Left cardiac atrium (tissue), 4 donors: Measurements from ENCODE around the gene GNG7. TPM values are rescaled to one million over a fixed set of nuclear protein-coding genes. Genes with fewer than 3 reads are reported as not detected.
"Not testable (repeated sequence)": the region's sequence is repeated elsewhere in the genome, so short reads cannot be mapped to it uniquely, and the experiment has no call there.

Experiments
- ATAC-seq, 2 donors: fragments of 200-7000 bp; cut with Tn5 transposase; one replicate each; pipeline ENCODE4 v1.9.1; 2020; ENCODE audit warnings: mild to moderate bottlenecking in 2 of 2, moderate library complexity in 2 of 2
- DNase-seq: peaks from one replicate; pipeline ENCODE4 v3.0.0-alpha.2; 2020
- intact Hi-C, 2 donors: fragments of 100-400 bp; cut with DNase I; formaldehyde crosslinking; loops; one replicate each; pipeline versions ENCODE4 v1.14.1 to v1.15.1; 2022 to 2023
- total RNA-seq, 2 donors: library from RNA; stranded (reverse); fragmentation: NEBNext Ultra II Directional; extraction: Animal tissue kit (Norgen Biotek cat#: 25700); gene quantifications; one replicate each; pipeline ENCODE4 v1.2.1, GENCODE V29; 2021
- donor health status: DM: no; HTN: yes; CAD: no.
- donor health status: DM: no; HTN: yes; CAD: no; lungs with severe emphysema.
- donor health status: DM: yes; HTN: yes; CAD: no.
- donor health status: Dilated cardiomyopathy.

GNG7 gene
- total RNA-seq, 2 donors from 2014 or later, result 19.8 to 45.9 TPM

DNA sequence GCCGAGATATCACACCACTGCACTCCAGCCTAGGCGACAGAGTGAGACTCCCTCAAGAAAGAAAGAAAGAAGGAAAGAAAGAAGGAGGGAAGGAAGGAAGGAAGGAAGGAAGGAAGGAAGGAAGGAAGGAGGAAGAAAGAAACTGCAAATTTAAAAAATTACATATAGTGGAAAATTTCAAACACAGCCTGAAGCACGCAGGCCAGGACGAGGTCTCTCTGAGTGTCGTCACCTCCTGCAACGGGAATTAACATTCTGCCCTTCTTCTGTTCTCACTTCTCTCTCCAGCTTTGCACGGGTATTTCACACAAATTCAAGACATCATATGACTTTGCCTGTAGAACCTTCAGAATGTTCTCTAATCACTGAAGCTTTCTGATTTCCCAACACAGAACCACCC is 108.2 kb downstream of the GNG7 start:
- intact Hi-C loops, result no loop called here
- no peak for ATAC-seq
- no peak for DNase-seq

DNA sequence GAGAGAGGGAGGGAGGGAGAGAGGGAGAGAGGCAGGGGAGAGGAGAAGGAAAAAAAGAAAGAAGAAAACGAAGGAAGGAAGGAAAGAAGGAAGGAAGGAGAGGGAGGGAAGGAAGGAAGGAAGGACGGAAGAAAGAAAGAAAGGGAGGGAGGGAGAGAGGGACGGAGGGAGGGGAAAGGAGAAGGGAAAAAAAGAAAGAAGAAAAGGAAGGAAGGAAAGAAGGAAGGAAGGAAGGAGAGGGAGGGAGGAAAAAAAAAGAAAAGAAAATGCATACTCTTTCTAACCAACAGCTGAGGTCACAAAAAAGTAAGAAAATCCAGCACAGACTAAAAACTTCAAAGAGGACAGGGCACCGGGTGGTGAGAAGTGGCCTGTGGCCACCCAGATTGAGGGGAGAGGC is 109.7 kb downstream of the GNG7 start:
- intact Hi-C loops, result no loop called here
- ATAC-seq (no peak), DNase-seq (no peak)

DNA sequence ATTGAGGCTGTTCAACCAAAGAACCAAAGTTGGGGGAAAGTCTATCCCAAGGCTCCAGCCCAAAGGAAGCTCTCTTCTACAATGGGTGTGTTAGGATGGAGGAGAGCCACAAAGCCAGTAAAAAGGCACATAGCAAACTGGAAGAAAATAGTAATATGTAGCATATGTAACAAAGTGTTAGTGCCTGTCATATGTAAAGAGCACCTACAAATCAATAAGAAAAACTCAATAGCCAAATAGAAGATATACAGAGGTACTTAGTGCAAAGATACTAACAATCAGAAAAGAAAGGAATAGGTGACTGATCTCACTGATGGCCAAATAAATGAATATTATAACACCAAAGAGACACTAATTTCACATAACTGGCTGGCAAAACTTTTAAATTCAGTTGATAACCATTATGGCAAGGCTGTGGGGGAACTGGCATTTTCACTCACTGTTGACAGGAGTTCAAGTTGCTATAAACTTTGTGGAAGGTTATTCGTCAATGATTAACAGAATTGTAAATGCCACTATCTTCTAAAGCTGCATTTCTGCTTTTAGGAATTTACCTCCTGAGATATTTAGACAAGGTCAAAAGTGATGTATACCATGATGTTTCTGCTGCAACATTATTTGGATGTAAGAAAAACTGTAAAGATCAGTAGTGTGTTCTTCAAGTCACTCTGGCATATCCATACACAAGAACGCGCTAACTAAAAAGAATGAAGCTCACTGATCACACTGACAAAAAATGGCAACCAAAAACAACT is 110.8 kb downstream of the GNG7 start:
- no peak for ATAC-seq
- intact Hi-C loops, result no loop called here

DNA sequence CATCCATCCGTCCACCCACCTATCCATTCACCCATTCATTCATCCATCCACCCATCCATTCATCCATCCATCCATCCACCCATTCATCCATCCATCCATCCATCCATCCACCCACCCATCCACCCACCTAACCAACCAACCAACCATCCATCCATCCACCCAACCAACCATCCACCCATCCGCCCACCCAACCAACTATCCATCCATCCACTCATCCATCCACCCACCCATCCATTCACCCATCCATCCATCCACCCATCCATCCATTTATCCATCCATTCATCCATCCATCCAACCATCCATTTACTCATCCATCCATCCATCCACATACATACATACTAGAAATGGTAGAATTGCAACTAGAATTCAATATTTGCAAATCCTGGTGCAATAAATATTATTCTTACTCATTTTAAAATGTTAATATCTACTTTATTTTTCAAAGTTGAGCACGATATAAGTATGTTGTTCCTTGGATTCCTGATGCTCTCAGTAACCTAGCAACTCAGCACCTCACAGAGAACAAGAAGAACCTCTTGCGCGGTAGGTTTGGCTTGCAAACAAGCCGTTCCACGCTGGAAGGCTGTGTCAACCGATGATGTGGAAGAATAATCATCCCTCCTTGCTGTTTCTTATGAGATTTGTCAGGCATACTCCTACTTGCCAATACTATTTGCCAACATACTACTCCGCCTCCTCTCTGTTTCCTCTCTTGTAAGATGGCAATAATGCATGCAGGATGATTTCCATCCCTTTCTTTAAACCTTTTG is 111.7 kb downstream of the GNG7 start:
- intact Hi-C loops, result no loop called here
- DNase-seq, result no peak
- no peak for ATAC-seq

More for the DNA sequence above, 110.8 kb downstream of the GNG7 start:
- no peak for DNase-seq

DNA sequence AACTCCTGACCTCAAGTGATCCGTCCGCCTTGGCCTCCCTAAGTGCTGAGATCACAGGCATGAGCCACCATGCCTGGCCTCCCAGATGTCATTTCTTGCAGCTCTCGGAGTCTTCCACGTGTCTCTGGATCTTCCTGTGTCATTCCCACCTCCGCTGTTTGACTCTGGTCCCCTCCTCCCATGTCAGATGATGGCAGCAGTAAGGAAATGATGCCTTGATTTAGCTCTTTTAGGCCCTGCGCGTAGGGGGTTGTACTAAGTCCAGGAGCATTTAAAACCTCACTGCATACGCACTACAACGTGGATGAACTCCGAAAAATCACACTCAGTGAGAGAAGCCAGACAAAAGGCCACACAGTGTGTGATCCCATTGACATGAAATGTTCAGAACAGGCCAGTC is 113.1 kb downstream of the GNG7 start:
- DNase-seq (no peak), ATAC-seq (no peak)
- intact Hi-C loops, result no loop called here

DNA sequence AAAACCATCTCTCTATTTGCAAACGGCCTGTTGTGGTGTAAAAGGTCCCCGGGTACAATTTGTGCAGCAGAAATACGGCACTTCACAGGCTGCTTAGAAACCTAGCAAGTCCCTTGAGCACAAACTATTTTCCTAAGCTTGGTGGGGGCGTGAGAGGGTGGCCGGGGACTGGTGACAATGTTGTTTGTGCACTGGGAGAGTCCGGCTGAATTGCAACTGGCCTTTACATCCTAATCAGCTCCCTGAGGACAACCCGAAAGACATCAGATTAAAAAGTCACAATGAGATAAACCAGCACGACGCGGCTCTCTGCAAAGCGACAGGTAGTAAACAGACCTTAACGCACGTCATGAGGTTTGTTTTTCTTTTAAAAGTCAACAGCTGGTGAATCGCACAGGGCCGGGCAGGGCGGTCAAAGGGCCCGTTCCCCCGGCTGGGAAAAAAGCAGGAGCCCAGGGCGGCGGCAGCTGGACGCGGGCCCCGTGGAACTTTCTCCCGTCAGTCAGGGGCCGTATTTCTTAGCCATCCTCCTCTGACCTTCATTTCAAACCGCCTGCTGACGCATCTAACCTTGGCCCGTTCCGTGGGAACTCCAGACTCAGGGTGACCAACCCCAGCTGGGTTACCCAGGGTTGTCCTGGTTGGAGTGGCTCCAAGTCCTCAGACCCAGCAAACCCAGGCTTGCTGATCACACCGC is 114.3 kb downstream of the GNG7 start:
- intact Hi-C loops, result no loop called here
- DNase-seq, result peak; percentile 80
- ATAC-seq, result peak; percentile 90 to 91

DNA sequence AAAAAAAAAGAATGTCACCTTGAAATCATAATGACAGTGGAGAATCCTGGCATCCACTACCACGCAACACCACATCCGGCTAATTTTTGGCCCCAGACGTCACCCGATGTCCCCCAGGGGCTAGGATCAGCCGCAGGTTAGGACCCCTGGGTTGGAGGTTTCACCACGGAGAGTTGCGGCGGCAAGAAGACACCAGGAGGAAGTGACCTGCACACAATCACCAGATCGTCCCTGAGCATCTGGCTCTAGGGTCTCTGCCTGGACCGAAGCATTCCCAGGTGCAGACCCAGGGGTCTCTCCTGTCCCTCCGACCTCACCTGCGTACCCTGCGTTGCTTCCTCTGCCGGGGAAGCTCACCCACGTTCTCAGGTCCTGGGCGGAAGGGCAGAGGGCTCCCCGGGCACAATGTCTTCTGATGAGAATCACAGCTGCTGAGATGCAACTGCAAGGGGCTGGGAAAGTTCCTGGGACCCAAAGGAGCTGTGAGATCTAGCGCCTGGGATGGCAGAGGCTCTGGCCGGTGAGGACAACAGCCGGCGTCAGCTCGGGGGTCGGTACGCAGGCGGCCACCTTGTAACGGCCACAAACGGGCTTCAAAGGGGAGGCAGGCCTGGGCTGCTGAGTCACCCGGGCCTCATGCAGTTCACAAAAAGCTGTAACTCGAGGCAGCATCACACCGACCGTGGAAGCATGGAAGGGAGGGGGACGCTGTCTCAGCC is 115.3 kb downstream of the GNG7 start:
- DNase-seq, result no peak
- intact Hi-C loops, result no loop called here

DNA sequence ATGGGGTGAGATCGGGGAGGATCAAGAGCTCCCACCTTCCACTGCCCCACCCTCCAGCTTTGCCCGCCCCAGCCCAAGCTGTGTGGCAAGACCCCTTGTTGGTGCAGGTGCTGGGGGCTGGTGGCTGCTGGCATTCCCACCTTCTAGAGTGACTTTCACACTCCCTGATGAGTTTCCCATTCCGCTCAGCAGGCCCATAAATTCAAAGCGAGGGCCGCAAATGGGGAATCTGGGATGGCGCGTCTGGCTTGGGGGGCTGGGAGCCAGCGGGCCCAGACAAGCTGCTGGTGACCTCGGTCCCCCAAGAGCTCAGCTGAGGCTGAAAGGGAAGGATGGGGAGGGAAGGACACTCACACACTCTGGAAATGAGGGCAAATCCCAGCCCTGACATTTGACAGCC is 116.3 kb downstream of the GNG7 start:
- DNase-seq, result no peak
- intact Hi-C loops, result no loop called here
- ATAC-seq, result no peak

More for the DNA sequence above, 115.3 kb downstream of the GNG7 start:
- peak in 1 of 2 donors; percentile 28 for ATAC-seq

DNA sequence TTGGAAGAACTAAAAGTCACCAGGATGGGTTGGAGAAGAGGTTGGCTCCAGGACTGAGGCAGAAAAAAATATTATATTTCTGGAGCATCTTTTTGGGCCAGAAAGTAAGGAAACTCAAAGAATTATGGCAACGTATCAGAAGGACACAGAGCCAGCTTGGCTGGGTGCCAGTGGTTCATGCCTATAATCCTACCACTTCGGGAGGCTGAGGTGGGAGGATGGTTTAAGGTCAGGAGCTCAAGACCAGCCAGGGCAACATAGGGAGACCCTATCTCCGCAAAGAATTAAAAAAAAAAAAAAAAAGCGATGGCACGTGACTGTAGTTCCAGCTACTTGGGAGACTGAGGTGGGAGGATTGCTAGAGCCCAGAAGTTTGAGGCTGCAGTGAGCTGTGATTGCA is 118.5 kb downstream of the GNG7 start:
- intact Hi-C loops, result no loop called here
- no peak for ATAC-seq
- no peak for DNase-seq

DNA sequence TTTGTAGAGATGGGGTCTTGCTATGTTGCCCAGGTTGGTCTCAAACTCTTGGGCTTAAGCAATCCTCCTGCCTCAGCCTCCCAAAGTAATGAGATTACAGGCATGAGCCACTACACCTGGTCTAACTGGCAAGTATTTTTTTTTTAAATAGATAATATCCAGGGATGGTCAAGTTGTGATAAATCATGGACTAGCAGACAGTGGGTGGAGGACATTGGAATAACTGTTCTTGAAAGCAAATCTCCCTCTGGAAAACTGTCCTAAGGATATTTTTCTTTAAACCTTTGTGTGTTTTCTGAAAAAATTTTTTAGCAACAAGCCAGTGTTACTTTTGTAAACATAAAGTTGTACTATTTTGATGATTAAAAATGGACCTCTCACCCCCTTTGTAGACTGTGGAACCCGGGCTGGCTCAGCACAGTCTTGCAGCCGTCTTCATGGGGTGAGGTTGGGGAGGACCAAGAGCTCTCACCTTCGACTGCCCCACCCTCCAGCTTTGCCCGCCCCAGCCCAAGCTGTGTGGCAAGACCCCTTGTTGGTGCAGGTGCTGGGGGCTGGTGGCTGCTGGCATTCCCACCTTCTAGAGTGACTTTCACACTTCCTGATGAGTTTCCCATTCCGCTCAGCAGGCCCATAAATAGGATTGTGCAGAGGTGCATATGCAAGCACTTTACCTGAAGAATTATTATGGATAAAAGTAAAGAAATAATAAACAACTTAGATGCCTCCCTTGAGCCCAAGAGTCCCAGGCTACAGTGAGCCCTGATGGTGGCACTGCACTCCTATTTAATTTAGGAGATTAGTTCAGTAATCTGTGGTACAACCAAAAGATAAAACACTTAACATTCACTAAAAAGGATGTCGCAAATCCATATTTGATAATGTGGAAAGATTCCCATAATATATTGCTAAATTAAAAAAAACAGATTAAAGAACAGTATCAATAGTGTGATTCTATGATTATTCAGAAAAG is 119.2 kb downstream of the GNG7 start:
- no peak for ATAC-seq
- intact Hi-C loops, result no loop called here
- no peak for DNase-seq

DNA sequence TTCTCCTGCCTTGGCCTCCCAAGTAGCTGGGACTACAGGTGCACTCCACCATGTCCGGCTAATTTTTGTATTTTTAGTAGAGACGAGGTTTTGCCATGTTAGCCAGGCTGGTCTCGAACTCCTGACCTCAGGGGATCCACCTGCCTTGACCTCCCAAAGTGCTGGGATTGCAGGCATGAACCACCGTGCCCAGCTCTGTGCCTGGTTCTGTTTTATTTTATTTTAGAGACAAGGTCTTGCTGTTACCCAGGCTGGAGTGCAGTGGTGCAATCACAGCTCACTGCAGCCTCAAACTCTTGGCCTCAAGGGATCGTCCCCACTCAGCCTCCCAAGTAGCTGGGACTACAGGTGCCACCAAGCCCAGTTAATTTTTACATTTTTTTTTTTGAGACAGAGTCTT is 122.1 kb downstream of the GNG7 start:
- ATAC-seq, intact Hi-C loops, DNase-seq: not testable (repeated sequence)

DNA sequence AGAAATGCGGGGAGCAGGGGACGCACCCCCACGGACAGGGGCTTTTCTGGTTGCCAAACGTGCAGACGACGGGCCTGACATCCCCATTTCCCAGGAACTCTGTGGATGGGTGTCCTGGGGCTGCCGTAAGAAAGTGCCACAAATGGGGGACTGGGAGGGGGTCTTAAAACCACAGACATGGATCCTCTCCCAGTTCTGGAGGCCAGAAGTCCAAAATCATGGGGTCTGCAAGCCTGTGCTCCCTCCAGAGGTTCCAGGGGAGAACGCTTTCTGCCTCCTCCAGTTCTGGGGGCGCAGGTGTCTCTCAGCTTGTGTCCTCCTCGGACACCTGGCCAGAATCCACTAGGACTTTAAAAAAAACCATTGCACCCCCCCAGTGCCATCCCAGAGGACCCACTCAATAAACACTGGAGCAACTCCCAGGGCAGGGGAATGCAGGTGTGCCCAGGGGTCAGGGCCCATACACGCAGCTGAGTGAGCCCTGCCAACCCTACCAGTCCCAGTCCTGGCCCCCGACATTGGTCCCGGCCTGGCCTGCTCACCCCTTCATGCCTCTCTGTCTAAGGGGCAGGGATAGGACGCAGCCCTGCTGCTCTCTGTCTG is 122.7 kb downstream of the GNG7 start:
- ATAC-seq, result no peak
- DNase-seq, result no peak
- intact Hi-C loops, result loop anchor here (1.0 to 10.0 kb wide), 4 partner anchors 32 to 105 kb away; partner anchors contain the start of gene GADD45B (in 1 of the 2)

DNA sequence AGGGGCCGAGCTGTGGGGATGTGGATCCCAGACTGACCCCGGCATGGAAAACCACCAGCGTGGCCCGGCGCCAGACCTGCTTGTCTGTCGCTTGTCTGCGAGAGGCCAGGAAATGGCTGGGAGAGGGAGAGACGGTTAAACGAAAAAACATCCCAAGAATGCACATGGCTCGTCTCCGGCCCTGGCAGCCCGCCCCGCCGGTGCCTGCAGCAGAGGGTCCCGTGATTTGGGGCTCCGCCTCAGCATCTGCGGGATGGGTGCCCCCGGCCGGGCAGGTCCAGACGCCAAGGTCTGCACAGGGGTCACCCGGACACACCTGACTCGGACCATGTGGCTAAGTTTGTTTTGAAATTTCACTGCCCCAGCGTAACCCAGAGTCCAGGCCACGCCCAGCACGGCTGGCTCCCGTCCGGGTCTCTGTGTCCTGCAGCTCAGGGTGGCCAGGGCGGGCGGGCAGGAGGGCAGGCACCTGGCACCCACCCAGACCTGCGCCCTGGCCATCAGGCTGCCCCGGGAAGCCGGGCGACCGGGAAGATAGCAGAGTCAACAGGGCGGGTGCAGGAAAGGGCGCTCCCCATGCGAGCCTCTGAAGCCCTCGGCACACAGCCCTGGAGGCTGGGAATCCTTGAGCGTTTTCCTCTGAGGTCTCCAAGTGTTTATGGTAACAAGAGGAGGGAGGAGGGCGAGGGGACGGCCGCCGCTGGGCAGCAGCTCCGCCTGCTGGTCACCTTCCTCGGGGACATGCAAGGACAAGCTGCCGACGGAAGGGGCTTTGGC is 123.4 kb downstream of the GNG7 start:
- intact Hi-C loops, result loop anchor here (1.0 to 10.0 kb wide), 4 partner anchors 32 to 105 kb away; partner anchors contain the start of gene GADD45B (in 1 of the 2)
- ATAC-seq, result peak; percentile 87 to 89
- peak; percentile 89 for DNase-seq

DNA sequence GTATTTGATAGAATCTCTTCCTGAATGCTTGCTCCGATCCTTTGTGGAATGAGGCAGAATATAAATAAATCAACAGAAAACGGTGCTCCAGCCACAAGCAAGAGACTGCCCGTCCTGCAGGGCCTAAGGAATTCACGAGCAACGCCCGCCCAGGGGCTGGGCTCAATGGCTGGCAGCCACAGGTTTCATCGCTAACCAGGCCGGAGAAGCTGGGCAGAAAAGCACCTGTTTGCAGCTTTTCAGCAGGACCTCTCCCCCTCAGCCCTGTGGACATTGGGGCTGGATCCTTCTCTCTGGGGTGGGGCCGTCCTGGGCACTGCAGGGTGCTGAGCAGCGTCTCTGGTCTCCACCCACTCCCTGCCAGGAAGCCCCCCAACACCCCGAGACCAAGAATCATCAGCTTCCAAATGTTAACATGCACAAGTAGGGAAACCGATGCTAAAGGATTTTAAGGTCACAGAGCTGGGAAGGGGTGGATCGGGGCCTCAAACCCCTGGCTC is 124.1 kb downstream of the GNG7 start:
- ATAC-seq, result peak in 1 of 2 donors; percentile 31

DNA sequence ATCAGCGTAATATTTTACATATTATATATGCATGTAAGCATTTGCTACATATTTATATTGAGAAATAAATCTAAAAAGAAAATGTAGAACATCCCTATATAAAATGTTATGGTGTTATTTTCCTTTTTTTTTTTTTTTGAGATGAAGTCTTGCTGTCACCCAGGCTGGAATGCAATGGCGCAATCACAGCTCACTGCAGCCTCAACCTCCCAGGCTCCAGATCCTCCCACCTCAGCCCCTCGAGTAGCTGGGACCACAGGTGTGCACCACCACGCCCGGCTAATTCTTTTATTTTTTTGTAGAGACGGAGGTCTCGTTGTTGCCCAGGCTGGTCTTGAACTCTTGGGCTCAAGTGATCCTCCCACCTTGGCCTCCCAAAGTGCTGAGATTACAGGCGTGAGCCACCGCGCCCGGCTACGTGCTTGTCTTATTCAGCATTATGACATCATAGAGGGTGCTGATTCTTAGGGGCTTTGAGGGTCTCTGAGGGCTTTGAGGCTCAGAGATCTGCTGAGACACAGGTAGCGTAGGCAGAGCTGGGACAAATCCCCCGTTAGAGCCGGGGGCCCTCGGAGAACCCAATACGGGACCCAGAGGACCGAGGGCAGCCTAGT is 124.7 kb downstream of the GNG7 start:
- intact Hi-C loops, result loop anchor here (5.0 to 10.0 kb wide), 2 partner anchors 36 to 103 kb away; partner anchors contain the start of gene GADD45B (in 1 of the 2)
- no peak for DNase-seq
- no peak for ATAC-seq

More for the DNA sequence above, 124.1 kb downstream of the GNG7 start:
- intact Hi-C loops, result loop anchor here (5.0 to 10.0 kb wide), 2 partner anchors 36 to 104 kb away; partner anchors contain the start of gene GADD45B (in 1 of the 2)
- DNase-seq, result peak; percentile 54
